ENCODE measurements around the gene FOXP4. TPM values are rescaled to one million over a fixed set of nuclear protein-coding genes. Genes with fewer than 3 reads are reported as not detected.

Gene FOXP4
- total and polyA plus RNA-seq, 4 donors = 2.5 to 16.0 (median 4.3) TPM

DNA sequence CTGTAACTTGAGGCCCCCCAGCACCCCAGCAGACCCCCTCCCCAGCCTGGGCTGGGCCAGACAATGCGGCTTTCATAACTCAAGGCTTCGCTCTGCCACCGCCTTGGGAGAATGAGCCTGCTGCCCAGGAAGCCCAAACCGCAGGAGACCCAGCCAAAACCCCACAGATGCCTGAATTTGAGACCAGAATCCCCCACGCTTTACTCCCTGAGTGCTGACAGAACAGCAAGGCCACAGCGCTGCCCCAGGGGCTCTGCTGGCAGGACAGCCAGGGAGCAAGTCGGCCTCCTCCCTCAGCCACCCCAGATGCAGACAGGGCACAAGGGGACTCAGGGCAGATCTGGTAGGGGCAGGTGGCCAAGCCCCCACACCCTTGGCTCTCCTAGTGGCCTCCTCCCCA lies 94.2 kb downstream of the FOXP4 start:
- no peak for DNase-seq (ENCODE audit: low spot score)
- Histone ChIP-seq H3K27ac (ENCODE audit: low read depth in 1 of 2, low read length in 2 of 2) (no peak overlapping the region), H3K27me3 (ENCODE audit: control insufficient read depth in 4 of 4, insufficient read depth in 4 of 4, low read length in 3 of 4) (peaks cover 0 to 9% (median 3%) of the 10 kb centered on the region in 4 donors), H3K36me3 (ENCODE audit: control insufficient read depth in 4 of 4, insufficient read depth in 3 of 4, low read depth in 1 of 4, low read length in 3 of 4) (no peaks in the 10 kb centered on the region), H3K9me3 (ENCODE audit: control insufficient read depth in 4 of 4, low read length in 3 of 4) (no peaks in the 10 kb centered on the region), H3K4me3 (ENCODE audit: low read depth in 1 of 3, low read length in 3 of 3) (no peak overlapping the region), H3K4me1 (ENCODE audit: control insufficient read depth in 4 of 4, insufficient read depth in 4 of 4, low read length in 3 of 4) (peaks cover 0 to 23% (median 13%) of the 10 kb centered on the region in 4 donors), H3K9ac (ENCODE audit: low read depth in 1 of 2, low read length in 2 of 2) (no peak overlapping the region)
- 93% methylated on average over 7 of the region's 7 CpGs for WGBS
- TF ChIP-seq, protein P1, sequence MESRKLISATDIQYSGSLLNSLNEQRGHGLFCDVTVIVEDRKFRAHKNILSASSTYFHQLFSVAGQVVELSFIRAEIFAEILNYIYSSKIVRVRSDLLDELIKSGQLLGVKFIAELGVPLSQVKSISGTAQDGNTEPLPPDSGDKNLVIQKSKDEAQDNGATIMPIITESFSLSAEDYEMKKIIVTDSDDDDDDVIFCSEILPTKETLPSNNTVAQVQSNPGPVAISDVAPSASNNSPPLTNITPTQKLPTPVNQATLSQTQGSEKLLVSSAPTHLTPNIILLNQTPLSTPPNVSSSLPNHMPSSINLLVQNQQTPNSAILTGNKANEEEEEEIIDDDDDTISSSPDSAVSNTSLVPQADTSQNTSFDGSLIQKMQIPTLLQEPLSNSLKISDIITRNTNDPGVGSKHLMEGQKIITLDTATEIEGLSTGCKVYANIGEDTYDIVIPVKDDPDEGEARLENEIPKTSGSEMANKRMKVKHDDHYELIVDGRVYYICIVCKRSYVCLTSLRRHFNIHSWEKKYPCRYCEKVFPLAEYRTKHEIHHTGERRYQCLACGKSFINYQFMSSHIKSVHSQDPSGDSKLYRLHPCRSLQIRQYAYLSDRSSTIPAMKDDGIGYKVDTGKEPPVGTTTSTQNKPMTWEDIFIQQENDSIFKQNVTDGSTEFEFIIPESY (IDR thresholded peaks at IDR 0.05) = no peak
- TF ChIP-seq FOXA2 (IDR thresholded peaks at IDR 0.05) (no peak), JUND (IDR thresholded peaks at IDR 0.05) (no peak), HNF4A (conservative IDR thresholded peaks at IDR 0.05) (no peak), YY1 (IDR thresholded peaks at IDR 0.05) (no peak), RAD21 (IDR thresholded peaks at IDR 0.05) (no peak), NR2F2 (IDR thresholded peaks at IDR 0.05) (no peak), TAF1 (conservative IDR thresholded peaks at IDR 0.05) (no peak), SP1 (IDR thresholded peaks at IDR 0.05) (no peak), EGR1 (IDR thresholded peaks at IDR 0.05; ENCODE audit: low read depth in 2 of 2) (no peak), RXRA (IDR thresholded peaks at IDR 0.05) (no peak), GABPA (IDR thresholded peaks at IDR 0.05 in 1 of 2, conservative IDR thresholded peaks at IDR 0.05 in 1 of 2) (no peak), HNF4G (IDR thresholded peaks at IDR 0.05) (no peak), FOXA1 (IDR thresholded peaks at IDR 0.05) (no peak)
- TF ChIP-seq, protein P2, sequence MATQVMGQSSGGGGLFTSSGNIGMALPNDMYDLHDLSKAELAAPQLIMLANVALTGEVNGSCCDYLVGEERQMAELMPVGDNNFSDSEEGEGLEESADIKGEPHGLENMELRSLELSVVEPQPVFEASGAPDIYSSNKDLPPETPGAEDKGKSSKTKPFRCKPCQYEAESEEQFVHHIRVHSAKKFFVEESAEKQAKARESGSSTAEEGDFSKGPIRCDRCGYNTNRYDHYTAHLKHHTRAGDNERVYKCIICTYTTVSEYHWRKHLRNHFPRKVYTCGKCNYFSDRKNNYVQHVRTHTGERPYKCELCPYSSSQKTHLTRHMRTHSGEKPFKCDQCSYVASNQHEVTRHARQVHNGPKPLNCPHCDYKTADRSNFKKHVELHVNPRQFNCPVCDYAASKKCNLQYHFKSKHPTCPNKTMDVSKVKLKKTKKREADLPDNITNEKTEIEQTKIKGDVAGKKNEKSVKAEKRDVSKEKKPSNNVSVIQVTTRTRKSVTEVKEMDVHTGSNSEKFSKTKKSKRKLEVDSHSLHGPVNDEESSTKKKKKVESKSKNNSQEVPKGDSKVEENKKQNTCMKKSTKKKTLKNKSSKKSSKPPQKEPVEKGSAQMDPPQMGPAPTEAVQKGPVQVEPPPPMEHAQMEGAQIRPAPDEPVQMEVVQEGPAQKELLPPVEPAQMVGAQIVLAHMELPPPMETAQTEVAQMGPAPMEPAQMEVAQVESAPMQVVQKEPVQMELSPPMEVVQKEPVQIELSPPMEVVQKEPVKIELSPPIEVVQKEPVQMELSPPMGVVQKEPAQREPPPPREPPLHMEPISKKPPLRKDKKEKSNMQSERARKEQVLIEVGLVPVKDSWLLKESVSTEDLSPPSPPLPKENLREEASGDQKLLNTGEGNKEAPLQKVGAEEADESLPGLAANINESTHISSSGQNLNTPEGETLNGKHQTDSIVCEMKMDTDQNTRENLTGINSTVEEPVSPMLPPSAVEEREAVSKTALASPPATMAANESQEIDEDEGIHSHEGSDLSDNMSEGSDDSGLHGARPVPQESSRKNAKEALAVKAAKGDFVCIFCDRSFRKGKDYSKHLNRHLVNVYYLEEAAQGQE (IDR thresholded peaks at IDR 0.05) = no peak
- TF ChIP-seq, protein P3, sequence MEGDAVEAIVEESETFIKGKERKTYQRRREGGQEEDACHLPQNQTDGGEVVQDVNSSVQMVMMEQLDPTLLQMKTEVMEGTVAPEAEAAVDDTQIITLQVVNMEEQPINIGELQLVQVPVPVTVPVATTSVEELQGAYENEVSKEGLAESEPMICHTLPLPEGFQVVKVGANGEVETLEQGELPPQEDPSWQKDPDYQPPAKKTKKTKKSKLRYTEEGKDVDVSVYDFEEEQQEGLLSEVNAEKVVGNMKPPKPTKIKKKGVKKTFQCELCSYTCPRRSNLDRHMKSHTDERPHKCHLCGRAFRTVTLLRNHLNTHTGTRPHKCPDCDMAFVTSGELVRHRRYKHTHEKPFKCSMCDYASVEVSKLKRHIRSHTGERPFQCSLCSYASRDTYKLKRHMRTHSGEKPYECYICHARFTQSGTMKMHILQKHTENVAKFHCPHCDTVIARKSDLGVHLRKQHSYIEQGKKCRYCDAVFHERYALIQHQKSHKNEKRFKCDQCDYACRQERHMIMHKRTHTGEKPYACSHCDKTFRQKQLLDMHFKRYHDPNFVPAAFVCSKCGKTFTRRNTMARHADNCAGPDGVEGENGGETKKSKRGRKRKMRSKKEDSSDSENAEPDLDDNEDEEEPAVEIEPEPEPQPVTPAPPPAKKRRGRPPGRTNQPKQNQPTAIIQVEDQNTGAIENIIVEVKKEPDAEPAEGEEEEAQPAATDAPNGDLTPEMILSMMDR (IDR thresholded peaks at IDR 0.05; ENCODE audit: low read depth, low read length, missing input control) = no peak
- TF ChIP-seq, protein P4, sequence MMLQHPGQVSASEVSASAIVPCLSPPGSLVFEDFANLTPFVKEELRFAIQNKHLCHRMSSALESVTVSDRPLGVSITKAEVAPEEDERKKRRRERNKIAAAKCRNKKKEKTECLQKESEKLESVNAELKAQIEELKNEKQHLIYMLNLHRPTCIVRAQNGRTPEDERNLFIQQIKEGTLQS (IDR thresholded peaks at IDR 0.05) = no peak
- TF ChIP-seq, protein P5, sequence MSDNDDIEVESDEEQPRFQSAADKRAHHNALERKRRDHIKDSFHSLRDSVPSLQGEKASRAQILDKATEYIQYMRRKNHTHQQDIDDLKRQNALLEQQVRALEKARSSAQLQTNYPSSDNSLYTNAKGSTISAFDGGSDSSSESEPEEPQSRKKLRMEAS (IDR thresholded peaks at IDR 0.05) = no peak

All from liver (tissue), 9 donors.